Hepatic stellate cell (primary cell): Measurements from ENCODE around the gene EFEMP2.

Experiments
- DNase-seq: peaks from one replicate; pipeline ENCODE4 v3.0.0; 2011; ENCODE audit warnings: low spot score

EFEMP2 gene

DNA sequence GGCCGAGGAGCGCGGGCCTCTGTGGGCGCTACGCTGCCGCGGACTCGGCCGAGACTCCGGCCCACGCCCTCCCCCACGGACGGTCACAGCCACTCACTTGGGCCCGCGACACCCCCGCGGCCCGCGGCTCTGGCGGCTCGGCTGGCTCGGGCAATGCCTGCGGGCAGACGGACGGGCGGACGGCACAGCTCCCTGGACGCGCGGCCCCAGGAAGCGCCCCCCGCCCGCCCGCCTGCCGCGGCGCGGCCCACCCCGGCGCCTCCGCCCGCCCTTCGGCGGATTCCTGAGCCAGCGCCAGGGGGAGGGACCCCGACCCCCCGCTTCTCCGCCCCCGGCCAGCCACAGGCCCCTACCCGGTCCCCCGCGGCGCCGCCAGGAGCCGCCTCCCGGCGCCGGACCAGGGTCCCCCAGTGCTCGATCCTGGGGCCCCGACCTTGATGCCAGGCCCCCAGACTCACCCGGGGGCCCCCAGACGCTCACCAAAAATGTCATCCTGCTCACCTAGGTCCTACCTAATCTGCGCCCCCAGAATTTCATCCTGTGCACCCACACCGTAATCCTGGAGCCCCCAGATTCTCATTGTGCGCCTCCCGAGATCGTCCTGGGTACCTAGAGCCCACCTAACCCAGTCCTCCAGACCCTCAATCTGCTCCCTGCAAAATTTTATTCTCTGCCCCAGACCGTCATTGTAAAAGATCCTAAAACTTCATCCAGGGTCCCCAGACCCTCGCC is at the start of gene EFEMP2:
TSS of gene EFEMP2 (minus strand) at position 215 of the 732 bp plus-strand sequence. CDS start 446 bp downstream, outside the sequence.
- no peak for DNase-seq

DNA sequence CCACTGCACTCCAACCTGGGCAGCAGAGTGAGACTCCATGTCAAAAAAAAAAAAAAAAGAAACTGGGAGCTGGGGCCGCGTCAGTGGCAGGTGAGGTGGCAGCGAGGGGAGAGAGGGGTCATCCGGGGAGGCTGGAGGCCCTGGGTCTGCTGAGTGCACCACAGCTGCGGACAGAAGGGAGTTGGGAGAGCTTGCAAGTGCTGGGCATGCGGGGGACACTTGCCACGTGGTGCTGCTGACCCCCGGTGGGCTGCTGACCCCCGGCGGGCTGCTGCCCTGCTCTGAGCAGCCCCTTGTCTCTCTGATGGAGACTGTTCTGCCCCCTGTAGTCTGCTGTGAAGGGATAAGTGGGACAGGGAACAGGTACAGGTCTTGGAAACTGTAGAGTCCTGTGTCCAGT is 49.3 kb upstream of the EFEMP2 start:
- no peak for DNase-seq

DNA sequence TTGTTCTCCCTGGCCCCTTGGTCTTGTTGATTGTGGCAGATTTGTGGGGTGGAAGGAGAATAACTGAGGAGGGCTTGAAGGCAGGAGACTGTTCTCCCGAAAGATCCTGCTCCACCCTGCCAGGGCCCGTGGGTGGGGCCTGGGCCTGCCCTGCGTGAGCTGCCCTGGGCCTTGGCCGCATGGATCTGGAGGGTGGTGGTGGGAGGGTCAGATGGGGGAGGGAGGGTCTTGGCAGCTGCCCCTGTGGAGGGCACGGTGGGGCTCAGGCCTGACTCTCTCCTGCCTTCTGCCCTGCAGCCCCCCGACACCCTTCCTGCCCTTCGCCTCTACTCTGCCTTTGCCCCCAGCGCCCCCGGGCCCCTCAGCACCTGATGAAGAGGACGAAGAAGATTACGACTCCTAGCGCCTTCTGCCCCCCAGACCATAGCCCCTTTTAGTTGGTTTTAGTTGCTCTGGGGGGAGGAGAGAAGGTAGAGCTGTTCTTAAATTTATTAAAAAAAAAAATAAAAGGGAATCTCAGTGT is 48.5 kb upstream of the EFEMP2 start:
- DNase-seq: no peak

DNA sequence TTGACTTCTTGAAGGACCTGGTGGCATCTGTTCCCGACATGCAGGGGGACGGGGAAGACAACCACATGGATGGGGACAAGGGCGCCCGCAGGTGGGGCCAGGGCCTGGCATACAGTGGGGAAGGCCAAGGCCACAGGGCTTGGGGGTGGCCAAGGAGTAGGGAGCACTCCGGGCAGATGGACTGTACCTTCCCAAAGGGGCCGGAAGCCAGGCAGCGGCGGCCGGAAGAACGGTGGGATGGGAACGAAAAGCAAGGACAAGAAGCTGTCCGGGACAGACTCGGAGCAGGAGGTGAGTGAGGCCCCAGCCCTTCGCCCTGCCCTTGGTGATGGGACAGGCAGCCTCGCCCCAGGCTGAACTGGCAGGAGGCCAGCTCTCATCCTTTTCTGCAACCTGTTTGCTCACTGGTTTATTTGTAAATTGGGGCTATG is 47.8 kb upstream of the EFEMP2 start:
- DNase-seq: no peak

DNA sequence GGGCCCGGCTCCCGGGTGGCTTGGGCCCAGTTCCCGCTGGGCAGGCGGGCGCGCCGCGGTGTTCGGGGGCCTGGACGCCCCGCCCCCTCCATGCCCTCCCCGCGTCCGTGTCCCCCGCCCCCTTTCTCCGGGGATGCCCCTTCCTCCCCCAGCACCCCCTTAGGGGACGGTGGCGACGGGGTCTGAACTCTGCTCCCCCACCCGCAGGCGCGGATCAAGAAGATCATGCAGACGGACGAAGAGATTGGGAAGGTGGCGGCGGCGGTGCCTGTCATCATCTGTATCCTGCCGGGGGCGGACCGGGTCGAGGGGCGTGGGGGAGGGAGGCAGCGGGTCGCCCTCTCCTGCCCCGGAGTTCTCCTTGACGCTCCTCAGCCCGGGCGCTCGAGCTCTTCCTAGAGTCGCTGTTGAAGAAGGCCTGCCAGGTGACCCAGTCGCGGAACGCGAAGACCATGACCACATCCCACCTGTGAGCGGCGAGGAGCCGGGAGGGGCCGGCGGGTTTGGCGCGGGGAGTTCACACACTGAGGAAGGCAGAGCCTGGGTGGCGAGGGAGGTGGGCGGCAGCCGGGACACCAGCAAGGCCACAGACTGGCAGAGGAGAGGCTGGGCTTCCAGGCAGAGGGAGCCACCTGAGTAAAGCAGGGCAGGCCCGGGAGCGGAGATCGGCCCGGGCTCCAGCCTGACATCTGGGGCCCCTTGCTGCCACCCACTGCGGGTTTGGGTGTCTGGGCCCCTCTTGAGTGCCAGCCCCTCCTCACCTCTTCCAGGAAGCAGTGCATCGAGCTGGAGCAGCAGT is 47.2 kb upstream of the EFEMP2 start:
- no peak for DNase-seq

DNA sequence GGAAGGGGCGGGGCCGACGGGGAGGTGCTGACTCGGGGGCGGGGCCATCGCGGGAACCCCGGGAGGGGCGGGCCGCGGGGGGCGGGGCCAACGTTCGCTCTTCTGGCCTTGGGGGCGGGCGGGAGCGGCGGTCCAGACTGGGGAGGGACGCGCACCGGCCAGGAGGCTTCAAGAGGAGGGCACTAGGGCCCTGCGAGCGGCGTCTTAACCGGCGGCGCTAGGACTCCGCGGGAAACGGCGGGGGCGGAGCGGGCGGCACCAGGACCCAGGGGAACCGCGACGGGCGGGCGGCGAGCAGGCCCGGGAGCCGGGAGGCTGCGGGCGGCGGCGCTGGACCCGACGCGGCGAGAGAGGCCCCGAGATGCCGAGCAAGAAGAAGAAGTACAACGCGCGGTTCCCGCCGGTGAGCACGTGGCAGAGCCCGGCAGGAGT is 46.6 kb upstream of the EFEMP2 start, which contains the start of gene DRAP1:
TSS of gene DRAP1 (plus strand) at position 286 of the 432 bp plus-strand sequence. CDS start at position 362, 76 bp downstream.
- peak; percentile 96 for DNase-seq

DNA sequence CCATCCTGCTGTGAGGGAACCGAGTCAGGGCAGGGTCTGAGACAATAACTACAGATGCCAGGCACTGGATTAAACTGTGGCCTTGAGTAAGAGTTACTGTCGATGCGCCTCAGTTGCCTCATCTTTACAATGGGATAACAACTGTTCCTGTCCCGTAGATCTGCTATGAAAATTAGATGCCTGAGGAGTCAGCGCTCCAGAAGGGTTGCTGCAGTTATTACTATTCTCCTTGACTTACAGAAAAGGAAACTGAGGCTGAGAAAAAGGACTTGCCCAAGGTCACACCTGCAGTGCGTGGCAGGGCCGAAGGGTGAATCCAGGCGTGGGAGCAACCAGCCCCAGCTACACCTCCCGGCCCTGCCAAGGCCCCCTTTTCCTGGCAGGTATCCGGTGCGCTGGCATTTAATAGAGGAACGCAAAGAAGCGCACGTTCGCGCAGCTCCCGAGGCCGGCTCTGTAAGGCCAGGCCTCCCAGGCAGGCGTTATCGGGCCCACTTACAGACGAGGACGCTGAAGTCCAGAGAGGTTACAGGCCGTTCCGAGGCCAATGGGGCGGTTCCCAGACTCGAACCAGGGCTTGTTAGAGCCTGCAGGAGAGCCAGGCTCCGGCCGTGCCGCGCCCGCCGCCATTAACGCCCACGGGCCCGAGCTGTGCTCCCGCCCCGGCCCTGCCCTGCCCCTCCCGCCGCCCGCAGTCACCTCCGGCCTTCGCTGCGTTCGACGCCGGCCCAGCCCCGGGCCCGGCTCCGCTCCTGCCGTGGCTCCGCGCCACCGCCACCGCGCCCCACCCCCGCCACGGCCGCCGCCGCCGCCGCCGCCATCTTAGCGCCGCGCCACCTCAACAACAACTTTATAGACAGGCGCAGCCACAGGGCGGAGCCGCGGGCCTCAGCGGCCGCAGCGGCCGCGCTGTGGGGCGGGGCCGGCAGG is 45.9 kb upstream of the EFEMP2 start, which contains the start of gene C11orf68:
TSS of gene C11orf68 (minus strand) at position 852 of the 930 bp plus-strand sequence. CDS start at position 821, 31 bp downstream.
- DNase-seq: no peak

DNA sequence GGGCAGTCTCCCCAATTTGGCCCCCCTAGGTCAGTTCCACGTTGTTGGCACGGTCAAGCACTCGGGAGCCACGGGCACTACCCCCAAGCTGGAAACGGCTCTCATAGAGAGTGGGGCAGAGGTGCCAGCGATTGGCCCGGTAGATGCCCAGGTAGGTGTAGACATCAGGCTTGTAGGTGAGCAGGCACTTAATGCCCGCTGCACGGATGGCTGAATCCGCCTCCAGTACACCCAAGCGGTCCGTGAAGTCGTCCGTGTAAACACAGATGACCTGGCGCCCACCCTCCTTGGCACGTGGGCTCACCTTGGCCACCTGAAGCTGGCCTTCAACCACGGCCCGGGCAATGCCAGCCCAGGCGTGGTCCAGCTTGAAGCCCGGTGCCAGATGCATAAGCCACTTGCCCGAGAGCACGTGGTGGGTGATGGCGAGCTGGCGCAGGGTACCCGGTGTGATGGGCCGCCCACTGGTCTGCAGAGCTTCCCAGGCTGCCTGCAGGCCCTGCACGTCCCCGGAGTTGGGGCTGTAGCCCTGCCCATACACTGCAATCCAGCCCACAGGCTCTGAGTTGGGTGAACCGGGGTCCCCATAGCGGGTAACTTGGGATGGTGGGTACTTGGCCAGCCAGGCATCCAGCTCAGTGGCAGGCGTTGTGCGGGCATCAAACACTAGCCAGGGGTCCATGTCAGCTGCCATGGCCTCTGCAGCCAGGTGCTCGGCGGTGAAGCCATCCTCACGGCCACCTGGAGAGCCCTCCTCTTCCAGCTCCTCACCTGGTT is 45.0 kb upstream of the EFEMP2 start:
- DNase-seq: no peak

DNA sequence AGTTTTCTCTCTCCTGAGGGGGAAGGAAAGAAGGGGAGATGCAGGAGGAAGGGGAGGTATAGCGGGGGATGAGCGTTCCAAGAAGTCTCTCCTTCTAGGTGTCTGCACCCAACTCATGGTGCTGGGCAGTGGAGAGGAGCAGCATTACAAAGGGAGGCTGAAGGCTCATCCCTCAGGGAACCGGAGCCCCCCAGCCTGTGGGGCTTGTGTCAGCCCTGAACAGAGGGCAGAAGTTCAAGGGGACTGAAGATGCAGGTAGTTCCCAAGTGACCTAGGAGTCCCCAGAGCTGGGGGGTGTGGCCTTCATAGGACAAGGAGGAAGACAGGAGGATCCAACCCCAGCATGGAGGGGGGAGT is 44.5 kb upstream of the EFEMP2 start:
- DNase-seq: no peak

DNA sequence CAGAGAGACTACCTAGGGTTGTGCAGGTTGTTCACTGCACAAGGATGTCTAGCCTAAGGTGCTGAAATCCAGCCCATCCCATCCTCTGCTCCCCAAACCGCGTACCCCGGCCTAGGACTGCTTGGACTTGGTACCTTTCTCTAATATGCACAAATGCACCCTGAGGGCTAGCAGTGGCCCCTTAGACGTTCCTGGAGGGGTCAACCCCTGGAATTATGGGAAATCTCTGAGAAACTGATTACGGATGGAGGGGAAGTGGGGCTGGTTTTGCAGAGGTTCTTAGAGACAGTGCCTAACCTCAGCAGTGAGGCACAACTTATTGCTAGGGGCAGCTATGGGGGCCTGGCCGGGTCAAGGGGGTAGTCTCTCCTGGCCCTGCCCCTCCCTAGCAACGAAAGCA is 43.8 kb upstream of the EFEMP2 start:
- no peak for DNase-seq

DNA sequence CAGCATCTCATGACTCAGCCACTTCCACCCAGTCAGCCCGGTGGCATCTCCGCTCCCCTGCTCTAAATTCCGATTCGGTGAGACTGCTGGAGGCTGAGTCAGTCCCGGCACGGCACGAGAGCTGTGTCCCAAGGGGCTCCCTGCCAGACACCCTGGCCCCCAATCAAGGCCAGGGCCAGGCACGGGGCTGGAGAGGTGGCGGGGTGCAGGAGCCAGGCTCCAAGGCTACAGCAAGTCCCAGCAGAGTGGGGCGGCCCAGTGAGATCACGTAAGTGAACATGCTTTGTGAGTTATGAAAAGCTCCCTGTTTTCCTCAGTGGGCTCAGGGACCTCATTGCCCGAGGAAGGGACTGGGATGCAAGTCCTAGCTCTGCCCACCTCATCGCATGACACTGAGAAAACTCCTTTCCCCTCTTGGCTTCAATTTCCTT is 43.2 kb upstream of the EFEMP2 start:
- DNase-seq: peak; percentile 99

DNA sequence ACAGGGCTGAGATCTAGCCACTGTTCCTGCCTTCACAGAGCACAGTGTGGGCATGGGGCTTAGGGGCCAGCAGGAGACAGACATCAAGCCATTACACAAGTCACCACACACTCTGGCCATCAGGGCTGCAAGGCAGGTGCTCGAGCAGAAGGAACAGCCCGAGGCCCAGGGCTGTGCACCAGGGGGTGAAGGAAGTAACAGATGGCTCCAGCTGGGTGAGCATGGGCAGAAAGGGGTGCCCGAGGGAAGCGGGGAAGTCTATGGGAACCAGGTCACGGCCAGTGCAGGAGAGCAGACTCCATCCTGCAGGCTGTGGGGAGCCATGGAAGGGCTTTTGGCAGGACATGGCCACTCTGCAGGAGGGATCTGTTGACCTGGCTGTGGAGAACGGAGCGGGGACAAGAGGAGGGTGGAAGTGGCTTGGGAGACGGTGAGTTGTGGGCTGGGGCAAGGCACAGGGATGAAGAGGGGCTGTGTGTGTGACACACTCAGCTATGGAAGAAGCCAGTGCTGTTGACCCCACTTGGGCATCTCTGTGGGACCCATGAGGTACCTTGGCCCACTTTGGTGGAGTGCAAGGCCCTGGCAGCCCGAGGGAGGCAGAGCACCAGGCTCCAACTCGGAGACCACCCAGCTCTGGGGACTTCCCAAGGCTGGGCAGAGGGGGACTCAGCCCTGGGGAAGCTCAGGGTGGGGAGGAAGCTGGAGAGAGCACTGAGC is 42.7 kb upstream of the EFEMP2 start:
- DNase-seq: no peak

DNA sequence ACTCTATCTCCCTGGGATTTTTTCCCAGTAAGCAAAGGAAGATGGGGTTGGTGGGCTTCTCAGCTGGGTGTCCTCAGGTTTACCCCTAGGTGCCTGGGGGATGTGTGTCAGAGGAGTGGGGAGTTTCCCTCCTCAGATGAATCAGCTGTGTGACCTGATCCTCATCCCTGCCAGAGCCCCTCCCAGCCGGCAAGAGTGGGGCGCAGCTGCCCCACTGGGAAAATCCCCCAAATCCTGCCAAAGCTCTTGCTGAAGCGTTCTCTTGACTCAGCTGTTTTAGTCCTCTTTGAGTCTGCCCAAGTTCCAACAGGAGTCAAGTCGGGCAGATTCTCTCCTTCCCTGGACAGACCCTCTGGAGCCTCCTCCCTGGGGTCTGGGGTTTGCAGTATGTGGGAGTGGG is 40.2 kb upstream of the EFEMP2 start:
- DNase-seq: no peak

DNA sequence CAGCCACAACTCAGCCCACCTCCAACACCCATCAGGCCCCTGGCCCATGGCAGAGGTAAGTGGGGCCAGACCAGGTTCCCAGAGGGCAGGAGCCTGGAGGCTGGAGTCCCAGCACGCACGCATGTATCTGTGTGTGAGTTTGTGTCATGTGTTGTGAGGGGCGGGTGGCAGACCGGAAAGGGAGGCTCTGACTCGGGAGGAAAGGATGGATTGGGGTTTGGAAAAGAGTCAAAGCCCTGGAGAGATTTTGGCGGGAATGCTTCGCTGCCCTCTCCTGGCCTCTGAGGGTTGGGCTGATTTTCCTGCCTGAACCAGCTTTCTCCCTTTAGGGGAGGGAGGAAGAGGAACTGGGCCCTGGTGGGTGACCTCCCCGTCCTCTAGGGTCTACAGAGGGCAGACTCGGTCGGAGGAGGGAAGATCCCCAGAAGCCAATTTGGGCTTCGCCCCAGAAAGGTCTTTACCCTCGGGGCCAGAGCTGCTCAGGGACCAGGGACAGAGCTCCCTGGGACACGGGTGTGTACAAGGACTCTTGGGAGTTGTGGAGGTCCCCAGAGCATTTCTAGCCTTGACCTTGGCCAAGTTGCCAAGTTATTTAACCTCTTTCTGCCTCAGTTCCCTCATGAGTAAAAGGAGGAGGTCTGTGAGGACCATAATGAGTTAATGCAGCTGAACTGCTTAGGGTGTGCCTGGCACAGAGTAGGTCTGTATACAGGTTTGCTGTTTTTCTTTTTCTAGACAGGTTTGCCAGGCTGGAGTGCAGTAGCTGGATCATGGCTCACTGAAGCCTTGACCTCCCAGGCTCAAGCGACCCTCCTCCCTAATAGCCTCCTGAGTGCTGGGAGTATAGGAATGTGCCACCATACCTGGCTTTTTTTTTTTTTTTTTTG is 39.3 kb upstream of the EFEMP2 start:
- peak; percentile 89 for DNase-seq

DNA sequence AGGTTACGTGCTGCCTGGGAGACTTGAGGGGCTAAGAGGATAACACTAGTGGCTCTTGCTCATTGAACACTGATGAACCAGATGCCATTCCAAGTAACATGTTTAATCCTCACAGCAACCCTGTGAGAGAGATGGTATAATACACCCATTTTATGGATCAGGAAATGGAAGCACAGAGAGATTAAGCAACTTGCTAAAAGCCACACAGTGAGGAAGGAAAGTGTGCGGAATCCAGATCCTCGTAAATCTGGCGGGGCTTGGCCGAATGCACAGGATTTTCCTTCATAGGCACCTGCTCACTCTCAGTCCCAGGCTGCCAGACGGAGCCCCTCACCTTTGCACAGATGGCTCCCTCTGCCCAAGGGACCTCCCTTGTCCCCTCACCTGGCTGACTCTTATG is 35.3 kb upstream of the EFEMP2 start:
- DNase-seq: no peak

DNA sequence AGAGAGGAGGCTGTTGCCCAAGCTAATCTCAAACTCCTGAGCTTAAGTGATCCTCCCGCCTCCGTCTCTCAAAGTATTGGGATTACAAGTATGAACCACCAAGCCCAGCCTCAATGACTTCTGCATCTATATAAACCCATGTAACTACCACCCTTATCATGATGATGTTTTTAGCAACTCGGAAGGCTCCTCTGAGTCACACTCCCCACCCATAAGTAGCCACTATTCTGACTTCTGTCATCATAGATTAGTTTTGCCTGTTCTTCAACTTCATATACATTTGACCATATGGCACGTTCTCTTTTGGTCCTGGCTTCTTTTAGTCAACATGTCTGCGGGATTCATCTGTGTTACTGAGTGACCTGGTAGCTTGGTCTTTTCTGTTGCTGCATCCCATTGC is 34.0 kb upstream of the EFEMP2 start:
- DNase-seq: no peak

DNA sequence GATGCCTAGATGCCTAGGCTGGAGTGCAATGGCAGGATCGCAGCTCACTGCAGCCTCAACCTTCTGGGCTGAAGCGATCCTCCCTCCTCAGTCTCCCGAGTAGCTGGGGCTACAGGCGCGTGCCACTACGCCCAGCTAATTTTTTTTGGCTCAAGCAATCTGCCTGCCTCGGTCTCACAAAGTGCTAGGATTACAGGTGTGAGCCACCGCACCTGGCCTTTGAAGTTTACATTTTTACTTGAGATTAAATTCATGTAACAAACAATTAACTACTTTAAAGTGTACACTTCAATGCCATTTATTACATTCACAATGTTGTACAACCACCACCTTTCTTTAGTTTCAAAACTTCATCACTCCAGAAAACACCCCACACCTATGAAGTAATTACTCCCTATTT is 31.1 kb upstream of the EFEMP2 start:
- no peak for DNase-seq

DNA sequence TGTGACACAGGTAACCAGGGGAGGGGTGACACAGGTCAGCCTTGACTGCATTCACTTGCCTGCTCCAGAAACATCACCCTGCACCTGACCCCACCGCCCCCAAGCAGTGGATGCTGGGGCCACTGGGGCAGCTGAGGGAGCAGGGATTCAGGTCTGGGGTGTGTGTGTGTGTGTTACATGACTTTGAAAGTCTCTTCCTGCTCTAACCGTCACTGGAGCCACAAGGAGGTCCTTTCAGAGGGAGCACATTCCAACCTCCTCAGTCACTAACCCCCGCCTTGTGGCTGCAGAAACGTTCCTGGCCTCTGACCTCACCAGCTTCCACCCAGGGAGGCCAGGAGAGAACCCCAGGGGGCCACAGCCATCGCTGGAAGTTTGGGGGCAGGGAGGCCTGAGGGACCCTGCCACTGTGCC is 30.5 kb upstream of the EFEMP2 start:
- peak; percentile 88 for DNase-seq

DNA sequence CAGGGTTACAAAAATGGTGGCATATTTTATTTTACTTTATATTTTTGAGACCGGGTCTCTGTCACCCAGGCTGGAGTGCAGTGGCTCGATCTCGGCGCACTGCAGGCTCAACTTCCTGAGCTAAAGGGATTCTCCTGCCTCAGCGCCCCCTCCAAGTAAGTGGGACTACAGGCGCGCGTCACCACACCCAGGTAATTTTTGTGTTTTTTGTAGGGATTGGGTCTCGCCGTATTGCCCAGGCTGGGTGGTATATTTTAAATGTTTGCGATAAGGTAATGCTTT is 28.2 kb upstream of the EFEMP2 start:
- no peak for DNase-seq
